ENCODE measurements around the gene UBE2F. TPM values are rescaled to one million over a fixed set of nuclear protein-coding genes. Genes with fewer than 3 reads are reported as not detected.
A peak's percentile ranks its signal among the peaks of the same experiment; 100 is the strongest.

The UBE2F gene
- total RNA-seq, 4 donors from 2014 or later, result 40.7 to 88.9 (median 64.9) TPM

DNA sequence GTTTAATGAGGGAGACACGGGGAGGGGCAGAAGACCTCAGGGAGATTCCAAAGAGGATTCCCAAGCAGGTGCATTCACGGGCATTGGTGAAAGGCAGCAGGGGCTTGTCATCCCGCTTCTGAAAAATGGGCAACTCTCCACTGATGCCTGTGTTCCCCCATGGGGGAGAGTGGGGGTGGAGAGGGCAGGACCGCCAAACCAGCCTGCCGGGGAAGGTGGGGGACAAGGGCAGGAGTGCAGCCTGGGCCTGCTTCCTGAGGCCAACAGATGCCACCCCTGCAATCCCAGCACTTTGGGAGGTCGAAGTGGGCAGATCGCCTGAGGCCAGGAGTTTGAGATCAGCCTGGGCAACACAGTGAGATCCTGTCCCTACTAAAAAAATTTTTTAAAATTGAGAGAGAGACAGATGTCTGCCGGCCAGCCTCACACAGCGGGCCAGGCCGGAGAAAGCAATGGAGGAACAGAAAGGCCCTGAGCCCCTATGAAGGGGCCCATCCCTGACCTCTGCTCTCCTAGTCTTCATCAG, 44.8 kb upstream of the UBE2F start:
- H3K4me1 ChIP-seq, result peaks cover 3 to 9% of the 10 kb centered on the region in 2 donors
- peak overlapping the region; percentile 83 to 86 for H3K27ac ChIP-seq
- H3K27me3 ChIP-seq, result no peaks in the 10 kb centered on the region
- intact Hi-C loops (cut with DNase I; ENCODE audit: low total_unique reads), result no loop called here
- H3K36me3 ChIP-seq, result no peaks in the 10 kb centered on the region
- TF ChIP-seq, protein P1, sequence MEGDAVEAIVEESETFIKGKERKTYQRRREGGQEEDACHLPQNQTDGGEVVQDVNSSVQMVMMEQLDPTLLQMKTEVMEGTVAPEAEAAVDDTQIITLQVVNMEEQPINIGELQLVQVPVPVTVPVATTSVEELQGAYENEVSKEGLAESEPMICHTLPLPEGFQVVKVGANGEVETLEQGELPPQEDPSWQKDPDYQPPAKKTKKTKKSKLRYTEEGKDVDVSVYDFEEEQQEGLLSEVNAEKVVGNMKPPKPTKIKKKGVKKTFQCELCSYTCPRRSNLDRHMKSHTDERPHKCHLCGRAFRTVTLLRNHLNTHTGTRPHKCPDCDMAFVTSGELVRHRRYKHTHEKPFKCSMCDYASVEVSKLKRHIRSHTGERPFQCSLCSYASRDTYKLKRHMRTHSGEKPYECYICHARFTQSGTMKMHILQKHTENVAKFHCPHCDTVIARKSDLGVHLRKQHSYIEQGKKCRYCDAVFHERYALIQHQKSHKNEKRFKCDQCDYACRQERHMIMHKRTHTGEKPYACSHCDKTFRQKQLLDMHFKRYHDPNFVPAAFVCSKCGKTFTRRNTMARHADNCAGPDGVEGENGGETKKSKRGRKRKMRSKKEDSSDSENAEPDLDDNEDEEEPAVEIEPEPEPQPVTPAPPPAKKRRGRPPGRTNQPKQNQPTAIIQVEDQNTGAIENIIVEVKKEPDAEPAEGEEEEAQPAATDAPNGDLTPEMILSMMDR (IDR thresholded peaks at IDR 0.05), result no peak
- TF ChIP-seq POLR2A (IDR thresholded peaks at IDR 0.05), result no peak
- H3K9me3 ChIP-seq, result no peaks in the 10 kb centered on the region
- DNase-seq, result no peak
- no peak overlapping the region for H3K4me3 ChIP-seq

DNA sequence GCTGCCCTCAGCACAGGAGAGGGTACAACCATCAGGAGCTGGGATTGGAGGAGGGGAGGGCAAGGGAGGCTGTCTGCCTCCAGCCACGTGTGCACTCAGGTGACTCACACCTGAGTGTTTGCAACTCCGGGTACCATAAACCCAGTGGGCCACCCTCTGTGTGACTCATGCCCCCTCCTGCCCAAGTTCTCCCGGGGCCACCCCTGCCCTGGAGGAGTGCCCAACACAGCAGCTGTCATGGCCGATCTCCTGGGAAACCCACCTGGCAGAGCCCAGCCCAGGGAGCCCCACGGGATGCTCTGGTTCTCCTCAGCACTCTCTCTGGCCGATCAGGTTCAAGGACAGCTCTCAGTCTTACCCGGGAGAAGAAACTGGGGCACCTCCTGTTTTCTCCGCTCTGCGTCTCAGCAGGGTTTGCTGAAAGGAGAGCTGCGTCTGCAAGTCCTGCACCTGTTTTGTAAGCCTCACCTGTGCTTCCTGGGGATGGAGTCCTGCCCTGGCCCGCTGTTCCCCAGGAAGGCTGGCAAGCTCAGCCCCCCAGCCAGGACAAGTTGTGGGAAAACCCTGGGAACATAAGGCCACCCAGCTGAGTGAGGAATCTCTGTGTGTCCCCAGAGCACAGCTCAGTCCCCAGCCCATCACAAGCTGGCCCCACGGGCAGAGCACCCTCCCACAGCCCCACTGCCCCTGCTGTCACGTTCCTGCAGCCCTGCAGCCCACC, 44.0 kb upstream of the UBE2F start:
- Histone ChIP-seq H3K27me3 (no peaks in the 10 kb centered on the region), H3K4me3 (peak overlapping the region in 1 of 2 donors; percentile 4), H3K4me1 (peaks cover 3 to 9% of the 10 kb centered on the region in 2 donors), H3K27ac (peak overlapping the region; percentile 83 to 86), H3K36me3 (no peaks in the 10 kb centered on the region), H3K9me3 (no peaks in the 10 kb centered on the region)
- no peak for TF ChIP-seq POLR2A (IDR thresholded peaks at IDR 0.05)
- TF ChIP-seq, protein P1 (IDR thresholded peaks at IDR 0.05), result no peak
- intact Hi-C loops (cut with DNase I; ENCODE audit: low total_unique reads), result no loop called here
- peak in 1 of 2 donors; percentile 68 for DNase-seq

DNA sequence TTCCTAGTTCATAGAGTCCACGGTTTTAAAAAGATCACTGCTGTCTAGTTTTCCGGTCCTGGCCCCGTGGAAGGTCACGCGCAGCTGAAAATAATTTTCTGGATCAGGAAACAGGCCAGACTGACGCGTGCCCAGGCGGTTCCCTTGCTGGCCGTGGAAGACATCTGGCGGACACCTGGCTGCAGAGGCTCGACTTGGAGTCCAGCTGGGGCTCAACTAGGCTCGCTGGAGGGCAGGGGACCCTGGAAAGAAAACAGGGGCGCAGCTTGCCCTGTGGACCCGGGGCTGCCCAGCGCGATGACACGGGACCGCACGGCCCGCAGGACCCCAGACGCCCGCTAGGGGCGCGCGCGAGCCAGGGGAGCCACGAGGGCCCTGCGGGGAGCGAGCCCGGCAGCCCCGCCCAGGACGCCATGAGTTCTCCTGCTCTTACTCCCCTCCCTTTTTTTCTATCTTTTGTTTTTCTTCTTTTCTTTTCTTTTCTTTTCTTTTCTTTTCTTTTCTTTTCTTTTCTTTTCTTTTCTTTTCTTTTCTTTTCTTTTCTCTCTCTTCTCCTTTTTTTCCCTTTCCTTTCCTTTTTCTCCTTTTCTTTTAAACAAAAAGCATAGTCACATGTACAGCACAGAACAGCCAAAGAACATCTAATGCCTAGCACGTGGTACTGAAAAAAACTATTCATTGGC, 43.2 kb upstream of the UBE2F start:
- peak overlapping the region; percentile 83 to 86 for H3K27ac ChIP-seq
- no peaks in the 10 kb centered on the region for H3K9me3 ChIP-seq
- no peak for TF ChIP-seq POLR2A (IDR thresholded peaks at IDR 0.05)
- TF ChIP-seq, protein P1 (IDR thresholded peaks at IDR 0.05), result peak; percentile 81 to 98 (median 94)
- H3K27me3 ChIP-seq, result no peaks in the 10 kb centered on the region
- no peaks in the 10 kb centered on the region for H3K36me3 ChIP-seq
- H3K4me3 ChIP-seq, result peak overlapping the region; percentile 4 to 10
- intact Hi-C loops (cut with DNase I; ENCODE audit: low total_unique reads), result no loop called here
- peaks cover 3 to 9% of the 10 kb centered on the region in 2 donors for H3K4me1 ChIP-seq
- peak; percentile 81 to 83 for DNase-seq

DNA sequence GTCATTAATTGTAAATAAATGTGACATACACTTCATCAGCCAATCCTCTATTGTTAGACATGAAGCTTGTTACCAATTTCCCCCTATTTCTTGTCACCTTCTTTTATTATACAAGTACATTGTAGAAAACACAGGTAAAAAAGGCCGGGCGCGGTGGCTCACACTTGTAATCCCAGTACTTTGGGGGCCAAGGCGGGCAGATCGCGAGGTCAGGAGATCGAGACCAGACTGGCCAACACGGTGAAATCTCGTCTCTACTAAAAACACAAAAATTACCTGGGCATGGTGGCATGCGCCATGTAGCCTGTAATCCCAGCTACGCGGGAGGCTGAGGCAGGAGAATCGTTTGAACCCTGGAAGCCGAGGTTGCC, 42.7 kb upstream of the UBE2F start:
- Histone ChIP-seq H3K27ac (peak overlapping the region; percentile 83 to 86), H3K4me3 (no peak overlapping the region)
- DNase-seq, result no peak

More for the DNA sequence above, 42.7 kb upstream of the UBE2F start:
- Histone ChIP-seq H3K9me3 (no peaks in the 10 kb centered on the region), H3K4me1 (peaks cover 3 to 9% of the 10 kb centered on the region in 2 donors), H3K36me3 (no peaks in the 10 kb centered on the region), H3K27me3 (no peaks in the 10 kb centered on the region)
- TF ChIP-seq POLR2A (IDR thresholded peaks at IDR 0.05), result no peak
- TF ChIP-seq, protein P1 (IDR thresholded peaks at IDR 0.05), result no peak
- intact Hi-C loops (cut with DNase I; ENCODE audit: low total_unique reads), result no loop called here

All from uterus (tissue), 4 donors.